Central memory CD4-positive, alpha-beta T cell (primary cell): ENCODE measurements around the gene MMP25.

Experiments
- DNase-seq: peaks from one replicate; pipeline ENCODE4 v3.0.0; 2022

The MMP25 gene

GRCh38 chr16:3097266-3097665, 50.9 kb downstream of the MMP25 start:
- no peak for DNase-seq

DNA sequence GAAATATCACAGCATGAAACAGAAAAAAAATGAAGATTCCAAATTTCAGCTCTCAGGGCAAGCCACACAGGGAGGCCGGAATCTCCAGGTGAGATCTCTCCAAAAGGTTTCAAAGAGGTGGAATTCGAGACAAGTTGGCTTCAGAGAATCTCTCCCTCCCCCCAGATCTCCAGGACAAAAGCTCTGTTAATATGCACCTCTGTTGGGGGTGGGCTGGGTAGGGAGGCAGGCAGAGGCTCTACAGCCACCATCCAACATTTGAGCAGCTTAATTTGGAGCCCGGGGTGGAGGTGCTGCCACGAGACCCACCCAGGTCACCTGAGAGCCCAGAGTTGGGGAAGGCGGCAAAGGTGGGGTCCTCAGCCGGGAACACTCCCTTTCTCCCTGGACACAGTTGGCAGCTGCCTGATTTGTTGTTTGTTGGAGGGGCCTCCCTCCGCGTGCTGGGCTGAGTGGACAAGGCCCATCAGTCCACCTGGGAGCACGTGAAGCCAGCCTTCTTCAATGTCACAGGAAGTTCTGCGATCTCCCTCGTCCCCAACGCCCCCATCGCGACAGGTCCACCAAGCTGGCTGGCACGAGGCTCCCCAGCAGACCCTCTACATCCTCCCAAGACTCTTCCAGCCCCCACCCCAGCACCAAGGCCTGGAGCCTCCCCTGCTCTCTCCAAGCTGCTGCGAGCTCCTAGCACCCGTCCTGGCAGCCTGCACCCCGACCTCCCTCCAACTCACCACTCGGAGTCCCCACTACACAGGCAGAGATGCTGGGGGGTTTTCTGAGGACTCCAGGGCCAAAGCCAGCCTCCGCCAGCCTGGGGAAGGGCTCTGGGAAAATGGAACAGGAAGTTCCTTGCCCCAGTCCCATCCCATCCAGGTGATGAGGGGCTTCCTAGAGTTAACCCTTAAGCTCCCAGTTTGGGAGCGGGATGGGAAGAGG, 52.4 kb downstream of the MMP25 start, which contains the start of gene ZSCAN10:
Gene ZSCAN10 (minus strand): TSS at position 836 of the 936 bp plus-strand sequence. CDS start 6,357 bp downstream, outside the sequence.
- DNase-seq = no peak

- no peak for DNase-seq
These were observed 53.0 kb downstream of the MMP25 start for GRCh38 chr16:3099395-3099731.

DNA sequence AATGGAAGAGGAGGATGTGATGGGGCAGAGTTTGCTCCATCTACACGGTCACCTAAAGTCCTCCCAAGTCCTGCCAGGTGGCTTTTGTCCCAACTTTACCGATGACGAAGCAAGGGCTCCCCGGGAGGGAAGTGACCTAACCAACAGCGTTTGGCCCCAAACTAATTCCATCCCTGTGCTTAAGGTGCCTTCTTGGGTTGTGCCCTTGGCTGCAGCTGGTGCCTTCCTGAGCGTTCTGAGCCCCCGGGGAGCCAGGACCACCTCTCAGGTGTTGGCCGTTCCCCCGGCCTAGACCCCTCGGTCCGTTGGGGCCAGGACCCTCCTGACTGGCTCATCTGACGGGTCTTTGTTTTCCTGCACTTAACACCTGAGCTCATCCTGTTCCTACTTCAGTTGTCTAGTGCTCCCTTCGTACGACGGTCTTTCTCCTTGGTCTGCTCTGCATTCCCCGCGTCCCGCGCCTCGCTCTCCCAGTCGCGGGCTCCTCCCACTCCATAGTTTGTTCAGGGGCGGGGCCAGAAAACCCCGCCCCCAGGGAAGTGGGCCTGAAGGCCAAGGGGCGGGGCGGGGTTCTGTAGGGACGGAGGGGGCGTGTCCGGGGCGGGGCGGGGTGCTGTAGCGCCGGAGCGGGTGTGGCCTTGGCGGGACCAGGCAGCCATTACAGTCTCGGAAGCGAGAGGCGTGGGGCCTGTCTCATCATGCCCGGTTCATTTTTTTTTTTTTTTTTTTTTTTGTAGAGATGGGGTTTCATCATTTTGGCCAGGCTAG, 53.6 kb downstream of the MMP25 start:
- peak; percentile 79 for DNase-seq

GRCh38 chr16:3101018-3101840, 54.9 kb downstream of the MMP25 start:
- DNase-seq = peak; percentile 53

DNA sequence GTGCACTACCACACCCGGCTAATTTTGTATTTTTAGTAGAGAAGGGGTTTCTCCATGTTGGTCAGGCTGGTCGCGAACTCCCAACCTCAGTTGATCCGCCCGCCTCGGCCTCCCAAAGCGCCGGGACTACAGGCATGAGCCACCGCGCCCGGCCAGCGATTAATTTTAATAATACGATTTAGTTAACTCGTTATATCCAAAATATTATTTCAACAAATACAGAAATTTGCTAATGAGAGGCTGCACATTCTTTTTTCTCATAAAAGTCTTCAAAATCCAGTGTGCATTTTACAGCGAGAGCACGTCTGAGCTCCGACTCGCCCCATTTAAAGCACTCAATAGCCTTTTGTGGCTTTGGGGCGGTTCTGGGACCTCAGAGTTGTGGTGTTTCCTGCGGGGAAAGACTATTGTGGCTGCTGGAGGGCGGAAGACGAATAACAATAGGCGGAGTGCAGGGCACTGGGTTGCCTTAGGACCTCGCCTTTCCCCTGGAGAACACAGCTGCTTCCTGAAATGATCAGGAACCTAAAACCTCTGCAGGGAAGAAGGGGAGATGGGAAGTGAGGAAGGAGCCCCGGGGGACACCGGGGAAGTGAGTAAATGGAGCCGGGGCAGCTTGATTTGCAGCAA, 55.6 kb downstream of the MMP25 start:
- DNase-seq = no peak

DNA sequence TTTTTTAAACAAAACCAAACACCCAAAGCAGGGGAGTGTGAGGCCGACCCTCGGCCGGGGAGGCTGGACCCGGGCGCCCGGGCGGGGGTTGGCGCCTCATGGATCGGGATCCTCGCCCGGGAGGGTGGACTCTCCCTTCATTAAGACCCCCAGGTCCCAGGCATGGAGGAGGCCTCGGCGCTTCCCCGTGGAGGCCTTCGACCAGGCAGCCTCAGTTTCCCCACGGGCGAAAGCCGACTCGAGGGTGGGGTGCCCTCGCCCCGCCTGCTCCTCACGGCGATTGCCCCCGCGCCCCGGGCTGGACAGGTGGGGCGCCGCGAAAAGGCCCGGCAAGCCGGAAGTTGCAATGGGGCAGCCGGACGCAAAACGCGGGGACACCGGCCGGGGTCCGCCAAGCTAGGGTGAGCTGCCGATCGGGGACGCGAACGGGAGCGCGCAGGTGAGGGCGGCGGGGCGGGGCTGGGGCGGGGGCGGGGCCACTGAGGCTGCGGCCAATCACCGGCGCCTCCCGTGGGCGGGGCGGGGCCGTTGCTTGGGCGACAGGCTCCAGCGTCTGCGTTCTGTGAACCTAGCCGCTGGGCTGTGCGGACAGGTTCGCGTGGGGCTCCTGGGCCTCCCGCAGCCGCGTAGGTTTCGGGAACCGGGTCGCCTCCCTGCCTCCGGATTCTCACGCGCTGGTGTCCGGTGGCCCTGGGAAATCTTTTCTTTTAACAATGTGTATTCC, 60.0 kb downstream of the MMP25 start:
- peak; percentile 82 for DNase-seq
